Hepatocyte (in vitro differentiated cells): ENCODE data around the gene SYNGR2.

Experiments
- CTCF ChIP-seq: fragments of 200-600 bp; sonication (generic); IDR thresholded peaks from 2 replicates; pipeline ENCODE4 v1.5.1; 2016; ENCODE audit warnings: antibody characterized with exemption, mild to moderate bottlenecking; ENCODE audit not compliant: poor library complexity
- EZH2 ChIP-seq: fragments of 200-600 bp; sonication (generic); IDR thresholded peaks from 2 replicates; pipeline ENCODE4 v1.6.1; 2016; ENCODE audit warnings: antibody characterized with exemption, mild to moderate bottlenecking, borderline replicate concordance
- EZH2phosphoT487 ChIP-seq: fragments of 200-600 bp; sonication (generic); IDR thresholded peaks from one replicate; pipeline ENCODE4 v1.6.1; 2018; ENCODE audit warnings: antibody characterized with exemption, mild to moderate bottlenecking, low read depth, moderate library complexity; ENCODE audit not compliant: unreplicated experiment, severe bottlenecking

DNA sequence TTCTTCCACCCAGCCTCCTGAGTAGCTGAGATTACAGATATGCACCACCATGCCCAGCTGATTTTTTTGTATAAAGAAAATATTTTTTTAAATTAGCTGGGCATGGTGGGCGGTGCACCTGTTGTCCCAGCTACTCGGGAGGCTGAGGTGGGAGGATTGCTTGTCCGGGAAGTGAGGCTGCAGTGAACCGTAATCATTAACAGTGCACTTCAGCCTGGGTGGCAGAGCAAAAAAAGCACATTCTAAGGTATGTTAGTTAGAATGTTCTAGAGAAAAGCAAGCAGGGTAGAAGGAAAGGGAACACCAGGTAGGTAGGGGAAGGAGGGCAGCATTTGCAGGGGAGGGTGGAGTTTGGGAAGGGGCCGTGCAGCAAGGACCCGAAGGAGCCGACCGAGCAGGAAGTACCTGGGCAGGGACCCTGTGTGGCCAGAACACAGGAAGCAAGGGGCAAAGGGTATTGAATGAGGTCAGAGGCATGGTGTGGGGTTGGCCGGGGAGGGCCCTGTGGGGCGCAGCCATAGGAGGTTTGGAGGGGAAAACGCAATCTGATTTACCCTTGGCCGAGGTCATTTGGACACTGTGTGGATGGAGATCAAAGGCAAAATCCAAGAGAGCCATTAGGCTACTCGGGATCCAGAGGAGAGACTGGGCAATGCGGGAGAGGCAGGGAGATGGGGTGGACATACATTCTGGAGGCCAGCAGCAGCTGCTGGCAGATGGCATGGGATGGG lies 19.9 kb upstream of the SYNGR2 start:
- TF ChIP-seq CTCF (no peak), EZH2 (no peak), EZH2phosphoT487 (no peak)
